ENCODE results near the gene TMIGD2. TPM values are rescaled to one million over a fixed set of nuclear protein-coding genes. Genes with fewer than 3 reads are reported as not detected.

The TMIGD2 gene
- total RNA-seq, 3 donors from 2014 or later: not detected

Other genes with a start within 250 kb of the TMIGD2 start
- 10 to 100 TPM; 29.0 to 38.7 (median 29.8) TPM for gene ZBTB7A, start 235.5 kb downstream of the TMIGD2 start, total RNA-seq
- 10 to 100 TPM; 50.8 to 72.8 (median 64.5) TPM for gene MAP2K2, start 178.3 kb downstream of the TMIGD2 start, total RNA-seq
- gene CREB3L3, start 148.8 kb downstream of the TMIGD2 start, total RNA-seq: not detected
- 10 to 100 TPM; 21.5 to 29.8 (median 25.6) TPM for gene SIRT6, start 119.8 kb downstream of the TMIGD2 start, total RNA-seq
- gene ANKRD24, start 119.7 kb downstream of the TMIGD2 start, total RNA-seq: 1 to 10 TPM in 1 of 3 donors, under 1 TPM in 2; 0.80 to 3.2 (median 0.98) TPM
- 10 to 100 TPM in 1 of 3 donors, 1 to 10 TPM in 1, under 1 TPM in 1; 0.66 to 12.6 (median 8.2) TPM for gene EBI3, start 72.9 kb downstream of the TMIGD2 start, total RNA-seq
- 10 to 100 TPM; 18.9 to 24.6 (median 24.4) TPM for gene YJU2, start 55.3 kb downstream of the TMIGD2 start, total RNA-seq
- gene SHD, start 23.1 kb downstream of the TMIGD2 start, total RNA-seq: not detected
- gene FSD1, start 2.2 kb upstream of the TMIGD2 start, total RNA-seq: under 1 TPM in 1 of 3 donors, not detected in 2; 0.88 TPM
- gene STAP2, start 36.4 kb upstream of the TMIGD2 start, total RNA-seq: 10 to 100 TPM in 2 of 3 donors, 1 to 10 TPM in 1; 1.6 to 51.4 (median 25.9) TPM
- gene MPND, start 41.2 kb upstream of the TMIGD2 start, total RNA-seq: 1 to 10 TPM; 6.1 to 7.7 (median 7.5) TPM
- gene SH3GL1, start 98.2 kb upstream of the TMIGD2 start, total RNA-seq: 10 to 100 TPM; 25.6 to 52.5 (median 33.8) TPM
- gene CHAF1A, start 100.3 kb upstream of the TMIGD2 start, total RNA-seq: 1 to 10 TPM; 6.3 to 8.2 (median 7.9) TPM
- 100 to 1,000 TPM in 1 of 3 donors, 10 to 100 TPM in 2; 72.9 to 139 (median 91.1) TPM for gene UBXN6, start 155.4 kb upstream of the TMIGD2 start, total RNA-seq
- gene HDGFL2, start 169.9 kb upstream of the TMIGD2 start, total RNA-seq: 10 to 100 TPM; 33.0 to 34.1 (median 33.1) TPM
- 100 to 1,000 TPM in 2 of 3 donors, 10 to 100 TPM in 1; 50.1 to 629 (median 213) TPM for gene PLIN4, start 216.1 kb upstream of the TMIGD2 start, total RNA-seq
- gene PLIN5, start 232.8 kb upstream of the TMIGD2 start, total RNA-seq: 10 to 100 TPM; 10.4 to 26.2 (median 15.4) TPM
- 10 to 100 TPM in 1 of 3 donors, 1 to 10 TPM in 1, under 1 TPM in 1; 0.64 to 14.7 (median 5.7) TPM for gene LRG1, start 237.6 kb upstream of the TMIGD2 start, total RNA-seq

All from breast epithelium (tissue), 3 donors.